ENCODE data around the gene LRRC8A. TPM values are rescaled to one million over a fixed set of nuclear protein-coding genes. Genes with fewer than 3 reads are reported as not detected.

Gene LRRC8A
- polyA plus RNA-seq, 1 donor from 2014 or later = 11.6 TPM

GRCh38 chr9:128940946-128941755 lies 59.2 kb downstream of the LRRC8A start:
- TF ChIP-seq, protein P1, sequence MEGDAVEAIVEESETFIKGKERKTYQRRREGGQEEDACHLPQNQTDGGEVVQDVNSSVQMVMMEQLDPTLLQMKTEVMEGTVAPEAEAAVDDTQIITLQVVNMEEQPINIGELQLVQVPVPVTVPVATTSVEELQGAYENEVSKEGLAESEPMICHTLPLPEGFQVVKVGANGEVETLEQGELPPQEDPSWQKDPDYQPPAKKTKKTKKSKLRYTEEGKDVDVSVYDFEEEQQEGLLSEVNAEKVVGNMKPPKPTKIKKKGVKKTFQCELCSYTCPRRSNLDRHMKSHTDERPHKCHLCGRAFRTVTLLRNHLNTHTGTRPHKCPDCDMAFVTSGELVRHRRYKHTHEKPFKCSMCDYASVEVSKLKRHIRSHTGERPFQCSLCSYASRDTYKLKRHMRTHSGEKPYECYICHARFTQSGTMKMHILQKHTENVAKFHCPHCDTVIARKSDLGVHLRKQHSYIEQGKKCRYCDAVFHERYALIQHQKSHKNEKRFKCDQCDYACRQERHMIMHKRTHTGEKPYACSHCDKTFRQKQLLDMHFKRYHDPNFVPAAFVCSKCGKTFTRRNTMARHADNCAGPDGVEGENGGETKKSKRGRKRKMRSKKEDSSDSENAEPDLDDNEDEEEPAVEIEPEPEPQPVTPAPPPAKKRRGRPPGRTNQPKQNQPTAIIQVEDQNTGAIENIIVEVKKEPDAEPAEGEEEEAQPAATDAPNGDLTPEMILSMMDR (IDR thresholded peaks at IDR 0.05; ENCODE audit: poor library complexity, severe bottlenecking) = no peak
- TF ChIP-seq EZH2 (IDR thresholded peaks at IDR 0.05; ENCODE audit: borderline replicate concordance, insufficient read depth, low read length, poor library complexity, severe bottlenecking) (no peak), SMC3 (conservative IDR thresholded peaks at IDR 0.05; ENCODE audit: poor library complexity) (no peak), MXI1 (conservative IDR thresholded peaks at IDR 0.05; ENCODE audit: poor library complexity, severe bottlenecking) (no peak), POLR2AphosphoS5 (IDR thresholded peaks at IDR 0.05) (no peak), EP300 (conservative IDR thresholded peaks at IDR 0.05; ENCODE audit: poor library complexity, severe bottlenecking) (no peak), RAD21 (conservative IDR thresholded peaks at IDR 0.05) (no peak), TAF1 (IDR thresholded peaks at IDR 0.05; ENCODE audit: low read depth) (no peak), REST (IDR thresholded peaks at IDR 0.05; ENCODE audit: borderline replicate concordance) (no peak)
- no peaks in the 10 kb centered on the region for H3K9me3 ChIP-seq (ENCODE audit: low read length)
- H3K27ac ChIP-seq (ENCODE audit: low read length) = no peak overlapping the region
- no peak overlapping the region for H3K4me3 ChIP-seq (ENCODE audit: low read length)
- H3K27me3 ChIP-seq (ENCODE audit: insufficient read depth, low read depth, low read length) = no peaks in the 10 kb centered on the region
- no peaks in the 10 kb centered on the region for H3F3A ChIP-seq (ENCODE audit: insufficient read depth, low read length, poor library complexity, severe bottlenecking)
- H3K4me2 ChIP-seq (ENCODE audit: low read length) = no peak overlapping the region
- no peaks in the 10 kb centered on the region for H3K79me2 ChIP-seq (replicated peaks; ENCODE audit: insufficient read depth, low read length)
- H2AFZ ChIP-seq (ENCODE audit: low read depth, low read length) = no peak overlapping the region
- no peaks in the 10 kb centered on the region for H3K36me3 ChIP-seq (ENCODE audit: insufficient read depth, low read length)
- H4K20me1 ChIP-seq (ENCODE audit: insufficient read depth) = no peaks in the 10 kb centered on the region
- H3K9me2 ChIP-seq (ENCODE audit: insufficient read depth, low read length) = no peaks in the 10 kb centered on the region
- H3K9ac ChIP-seq (ENCODE audit: low read length) = no peak overlapping the region

DNA sequence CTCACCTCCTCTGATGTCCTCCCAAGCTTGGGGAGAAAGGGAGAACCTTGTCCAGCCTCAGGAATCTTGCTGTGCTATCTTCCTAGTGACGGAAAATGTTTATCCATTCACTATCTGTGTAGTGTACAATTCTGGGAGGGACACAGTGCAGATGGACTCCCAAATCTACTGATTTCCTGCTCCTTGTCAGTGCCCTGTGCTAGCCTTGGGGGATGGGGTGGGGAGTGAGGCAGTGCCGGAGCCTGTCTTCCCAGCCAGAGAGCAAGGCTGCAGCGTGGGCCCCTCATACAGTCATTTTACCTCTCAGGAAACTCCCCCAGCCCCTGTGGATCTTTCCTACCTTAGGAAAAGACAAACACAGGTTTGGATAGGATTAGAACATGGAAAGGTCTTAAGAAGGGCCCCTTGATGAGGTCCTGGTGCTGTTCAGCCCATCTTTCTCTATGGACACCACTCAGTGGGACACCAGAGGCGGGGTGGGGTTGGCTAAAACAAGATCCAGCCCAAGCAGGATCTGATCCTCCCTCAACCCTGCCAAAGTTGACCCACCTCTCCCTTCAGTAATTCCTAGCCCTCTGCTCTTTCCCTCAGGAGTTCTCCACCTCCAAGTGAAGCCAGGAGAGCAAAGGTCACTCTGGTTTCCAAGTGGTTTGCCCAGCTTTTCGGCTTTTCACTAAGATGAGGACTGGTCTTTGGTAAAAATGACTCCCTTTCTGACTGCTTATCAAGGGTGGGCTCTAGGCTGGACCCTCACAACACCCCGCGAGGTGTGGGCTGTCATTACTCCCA lies 62.1 kb downstream of the LRRC8A start:
- Histone ChIP-seq H3K4me3 (ENCODE audit: low read length) (no peak overlapping the region), H2AFZ (ENCODE audit: low read depth, low read length) (no peak overlapping the region), H3K27me3 (ENCODE audit: insufficient read depth, low read depth, low read length) (no peaks in the 10 kb centered on the region), H3K9me3 (ENCODE audit: low read length) (no peaks in the 10 kb centered on the region), H3F3A (ENCODE audit: insufficient read depth, low read length, poor library complexity, severe bottlenecking) (no peaks in the 10 kb centered on the region), H3K36me3 (ENCODE audit: insufficient read depth, low read length) (no peaks in the 10 kb centered on the region), H3K4me2 (ENCODE audit: low read length) (no peak overlapping the region), H3K79me2 (replicated peaks; ENCODE audit: insufficient read depth, low read length) (peaks cover 5% of the 10 kb centered on the region), H3K9ac (ENCODE audit: low read length) (no peak overlapping the region), H3K9me2 (ENCODE audit: insufficient read depth, low read length) (no peaks in the 10 kb centered on the region), H3K27ac (ENCODE audit: low read length) (no peak overlapping the region), H4K20me1 (ENCODE audit: insufficient read depth) (no peaks in the 10 kb centered on the region)
- TF ChIP-seq, protein P1 (IDR thresholded peaks at IDR 0.05; ENCODE audit: poor library complexity, severe bottlenecking) = no peak
- TF ChIP-seq SMC3 (conservative IDR thresholded peaks at IDR 0.05; ENCODE audit: poor library complexity) = no peak
- TF ChIP-seq EZH2 (IDR thresholded peaks at IDR 0.05; ENCODE audit: borderline replicate concordance, insufficient read depth, low read length, poor library complexity, severe bottlenecking) = no peak
- TF ChIP-seq POLR2AphosphoS5 (IDR thresholded peaks at IDR 0.05) = no peak
- TF ChIP-seq EP300 (conservative IDR thresholded peaks at IDR 0.05; ENCODE audit: poor library complexity, severe bottlenecking) = no peak
- no peak for TF ChIP-seq REST (IDR thresholded peaks at IDR 0.05; ENCODE audit: borderline replicate concordance)
- no peak for TF ChIP-seq MXI1 (conservative IDR thresholded peaks at IDR 0.05; ENCODE audit: poor library complexity, severe bottlenecking)
- no peak for TF ChIP-seq RAD21 (conservative IDR thresholded peaks at IDR 0.05)
- TF ChIP-seq TAF1 (IDR thresholded peaks at IDR 0.05; ENCODE audit: low read depth) = no peak

Data from neural cell (in vitro differentiated cells).